Activated CD4-positive, alpha-beta T cell treated with anti-CD3 and anti-CD28 coated beads, Interleukin-2, amount 10 ng/mL, durations not matched to agents 7 days and 5 days (primary cell): ENCODE results near the gene SAMD10. TPM values are rescaled to one million over a fixed set of nuclear protein-coding genes. Genes with fewer than 3 reads are reported as not detected.

ENCODE experiments used
- CTCF ChIA-PET: fragments of 350-600 bp; sonication (Branson Sonifier 250); formaldehyde crosslinking; loops from one replicate; lab custom pipeline; 2021; ENCODE audit warnings: antibody characterized with exemption; lab: Charles Lee
- POLR2A ChIA-PET: fragments of 350-600 bp; sonication (Branson Sonifier 250); formaldehyde crosslinking; loops from one replicate; lab custom pipeline; 2021; ENCODE audit warnings: antibody characterized with exemption; lab: Charles Lee
- DNase-seq: peaks from one replicate; pipeline ENCODE4 v3.0.0-alpha.2; 2020
- H3K27ac Mint-ChIP-seq: one replicate; pipeline ENCODE4 v1.8.0; 2021; ENCODE audit warnings: mild to moderate bottlenecking, moderate library complexity, mixed read lengths
- H3K27me3 Mint-ChIP-seq: one replicate; pipeline ENCODE4 v1.8.0; 2021; ENCODE audit warnings: mixed read lengths
- H3K36me3 Mint-ChIP-seq: one replicate; pipeline ENCODE4 v1.8.0; 2021; ENCODE audit warnings: low read depth, mixed read lengths
- H3K4me1 Mint-ChIP-seq: one replicate; pipeline ENCODE4 v1.8.0; 2021; ENCODE audit warnings: mixed read lengths
- H3K4me3 Mint-ChIP-seq: one replicate; pipeline ENCODE4 v1.8.0; 2021; ENCODE audit warnings: mild to moderate bottlenecking, moderate library complexity, mixed read lengths
- H3K9me3 Mint-ChIP-seq: one replicate; pipeline ENCODE4 v1.8.0; 2021; ENCODE audit warnings: mixed read lengths
- total RNA-seq, 2 experiments: library from RNA; stranded (reverse); gene quantifications; one replicate each; pipeline ENCODE4 v1.2.3, GENCODE V29; 2021

The SAMD10 gene
- total RNA-seq, 2 experiments from 2014 or later = 16.3 to 17.2 TPM

- peaks cover 6% of the 10 kb centered on the region for H3K36me3 Mint-ChIP-seq
These were observed 22.3 kb downstream of the SAMD10 start for GRCh38 chr20:63957004-63957689.

DNA sequence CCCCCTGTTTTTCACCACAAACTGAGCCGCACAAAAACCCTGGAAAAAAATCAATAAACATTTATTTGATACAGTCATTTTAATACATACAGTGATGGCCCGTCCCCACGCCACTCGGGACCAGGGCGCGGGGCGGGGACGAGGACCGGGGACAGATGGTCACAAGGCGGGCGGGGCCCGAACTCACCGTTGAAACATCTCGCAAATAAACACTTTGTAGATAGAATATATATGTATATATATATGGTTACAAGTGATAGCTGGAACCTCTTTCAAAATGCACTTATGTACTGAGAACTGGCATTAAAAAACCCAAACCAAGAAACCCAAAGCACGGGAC is 22.8 kb downstream of the SAMD10 start:
- H3K27ac Mint-ChIP-seq = peak overlapping the region; percentile 86
- CTCF ChIA-PET = interaction anchor here (1.0 to 2.0 kb wide), 7 partner anchors 11 to 419 kb away, joined by 3 to 8 read pairs (median 5); partner anchors contain the start of genes PRPF6, PTK6 and SAMD10
- no peaks in the 10 kb centered on the region for H3K27me3 Mint-ChIP-seq
- DNase-seq = no peak
- peaks cover 5% of the 10 kb centered on the region for H3K36me3 Mint-ChIP-seq
- POLR2A ChIA-PET = interaction anchor here (0.6 to 0.7 kb wide), 2 partner anchors 21 to 516 kb away, joined by 3 read pairs; no protein-coding TSS in a partner anchor
- H3K4me1 Mint-ChIP-seq = peaks cover 40% of the 10 kb centered on the region
- peak overlapping the region; percentile 77 for H3K4me3 Mint-ChIP-seq
- no peaks in the 10 kb centered on the region for H3K9me3 Mint-ChIP-seq

More at GRCh38 chr20:63957004-63957689, 22.3 kb downstream of the SAMD10 start:
- H3K4me3 Mint-ChIP-seq = peak overlapping the region; percentile 65
- H3K27ac Mint-ChIP-seq = peak overlapping the region; percentile 87
- H3K4me1 Mint-ChIP-seq = peaks cover 37% of the 10 kb centered on the region
- no peaks in the 10 kb centered on the region for H3K9me3 Mint-ChIP-seq
- ChIA-PET POLR2A (interaction anchor here (0.6 kb wide), 1 partner anchor 80 kb away, joined by 3 read pairs; no protein-coding TSS in a partner anchor), CTCF (interaction anchor here (0.7 to 2.0 kb wide), 6 partner anchors 14 to 420 kb away, joined by 3 to 8 read pairs (median 4); partner anchors contain the start of gene PTK6)
- no peaks in the 10 kb centered on the region for H3K27me3 Mint-ChIP-seq
- DNase-seq = peak; percentile 70

DNA sequence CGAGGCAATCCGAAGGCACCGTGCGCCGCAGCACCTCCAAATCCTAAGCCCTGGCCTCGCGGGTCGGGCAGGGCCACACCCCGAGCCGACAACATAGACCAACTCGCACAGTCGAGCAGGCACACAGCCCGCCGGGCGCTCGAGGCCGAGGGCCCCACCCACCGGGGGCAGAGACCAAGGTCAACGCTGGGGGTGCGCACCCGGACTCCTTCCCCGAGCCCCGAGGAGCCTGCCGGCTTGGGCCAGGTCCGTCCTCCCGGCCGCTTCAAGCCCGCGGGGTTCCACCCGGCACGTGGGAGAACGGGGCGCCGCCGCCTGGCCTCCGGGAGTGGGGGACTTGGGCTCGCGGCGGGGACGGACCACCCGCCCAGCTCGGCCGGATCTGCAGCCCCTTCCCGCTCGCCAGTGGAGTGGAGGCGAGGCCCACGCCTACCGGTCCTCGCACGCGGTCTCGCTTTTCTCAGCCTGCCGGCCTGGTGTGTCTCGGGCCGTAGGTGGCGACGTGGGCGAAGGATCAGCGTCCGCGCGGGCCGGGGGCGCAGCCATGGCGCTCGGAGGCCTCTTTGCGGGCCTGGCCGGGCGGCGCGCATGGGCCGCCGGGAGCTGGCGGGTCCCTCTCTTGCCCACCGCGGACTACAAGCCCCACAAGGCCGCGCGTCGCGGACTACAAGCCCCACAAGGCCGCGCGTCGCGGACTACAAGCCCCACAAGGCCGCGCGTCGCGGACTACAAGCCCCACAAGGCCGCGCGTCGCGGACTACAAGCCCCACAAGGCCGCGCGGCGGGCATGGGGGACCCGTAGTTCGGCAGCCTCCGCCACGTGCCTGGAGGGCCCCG is 23.4 kb downstream of the SAMD10 start, which contains the start of gene UCKL1:
TSS of gene UCKL1 (minus strand) at position 590 of the 837 bp plus-strand sequence. CDS start at position 546, 44 bp downstream.
- POLR2A ChIA-PET = interaction anchor here (0.6 to 0.7 kb wide), 2 partner anchors 22 to 516 kb away, joined by 3 read pairs; no protein-coding TSS in a partner anchor

DNA sequence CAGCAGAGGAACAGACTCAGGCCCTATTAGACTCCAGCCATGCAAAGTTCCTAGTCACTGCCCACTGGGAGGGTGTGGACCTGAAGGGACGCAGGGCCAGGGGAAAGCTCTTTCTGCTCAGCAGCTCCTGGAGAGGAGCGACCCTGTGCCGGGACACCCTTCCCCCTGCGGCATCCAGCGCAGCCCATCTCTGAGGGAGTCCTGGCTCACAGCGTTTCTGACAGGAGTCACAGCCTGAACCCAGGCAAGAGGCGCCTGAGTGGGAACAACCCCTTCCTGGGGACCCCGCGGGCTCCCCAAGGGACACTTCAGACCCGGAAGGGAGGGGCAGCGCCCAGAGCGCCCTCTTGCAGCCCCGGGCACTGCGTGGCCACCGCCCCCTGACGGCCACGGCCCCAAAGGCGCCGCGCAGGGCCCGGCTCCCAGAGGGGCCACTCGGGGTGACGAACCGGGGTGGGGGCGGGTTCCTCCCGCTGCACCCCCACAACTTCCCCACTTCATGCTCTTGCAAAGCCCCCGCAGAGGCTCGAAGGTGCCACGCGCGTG is 24.1 kb downstream of the SAMD10 start:
- Mint-ChIP-seq H3K9me3 (no peaks in the 10 kb centered on the region), H3K27me3 (no peaks in the 10 kb centered on the region), H3K27ac (peak overlapping the region; percentile 83), H3K36me3 (peaks cover 3% of the 10 kb centered on the region), H3K4me1 (peaks cover 42% of the 10 kb centered on the region), H3K4me3 (peak overlapping the region; percentile 79)
- ChIA-PET POLR2A (no interaction called here), CTCF (interaction anchor here (0.6 to 1.2 kb wide), 4 partner anchors 13 to 161 kb away, joined by 3 read pairs; no protein-coding TSS in a partner anchor)
- peak; percentile 42 for DNase-seq

More for the DNA sequence above, 23.4 kb downstream of the SAMD10 start, which contains the start of gene UCKL1:
- Mint-ChIP-seq H3K27ac (peak within 1 kb of the TSS; percentile 87), H3K27me3 (no peaks in the 10 kb centered on the region), H3K4me3 (peak within 1 kb of the TSS; percentile 79), H3K4me1 (peaks cover 42% of the 10 kb centered on the region), H3K36me3 (peaks cover 3% of the 10 kb centered on the region), H3K9me3 (no peaks in the 10 kb centered on the region)
- peak; percentile 91 for DNase-seq
- CTCF ChIA-PET = interaction anchor here (1.0 to 2.0 kb wide), 7 partner anchors 12 to 419 kb away, joined by 3 to 8 read pairs (median 5); partner anchors contain the start of genes PRPF6, PTK6 and SAMD10

DNA sequence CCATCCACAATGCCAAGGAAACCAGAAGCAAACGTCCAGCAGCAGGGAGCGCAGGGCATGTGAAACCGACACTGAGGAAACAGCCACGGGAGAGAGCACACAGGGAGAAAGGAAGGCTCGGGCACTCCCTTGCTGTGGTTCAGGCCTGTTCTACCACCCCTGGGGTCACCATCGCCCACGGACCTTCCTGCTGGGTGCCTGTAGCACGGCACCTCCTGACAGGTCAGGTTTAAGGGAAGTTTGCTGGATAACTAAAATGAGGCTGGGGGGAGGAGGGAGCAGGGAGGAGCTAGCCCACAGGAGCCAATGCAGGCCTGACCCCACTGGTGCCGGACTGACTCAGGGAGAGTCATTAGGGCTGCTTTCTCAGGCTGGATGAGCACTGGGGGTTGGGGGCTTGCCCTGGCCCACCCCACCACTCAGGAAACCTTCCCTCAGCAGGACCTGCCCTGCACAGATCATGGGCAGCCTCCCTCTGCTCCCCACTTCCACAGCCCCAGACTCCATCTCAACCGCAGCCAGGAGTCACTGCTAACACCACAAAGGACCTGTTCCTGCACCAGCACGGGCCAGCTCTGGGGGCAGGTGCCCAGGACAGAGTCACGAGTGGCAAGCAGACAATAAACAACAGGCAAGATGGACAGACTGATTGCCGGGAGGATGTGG is 25.5 kb downstream of the SAMD10 start:
- no peak overlapping the region for H3K27ac Mint-ChIP-seq
- no peaks in the 10 kb centered on the region for H3K9me3 Mint-ChIP-seq
- ChIA-PET CTCF (interaction anchor here (0.7 to 1.6 kb wide), 3 partner anchors 27 to 187 kb away, joined by 3 read pairs; partner anchors contain the start of gene PRPF6), POLR2A (no interaction called here)
- H3K27me3 Mint-ChIP-seq = no peaks in the 10 kb centered on the region
- H3K4me3 Mint-ChIP-seq = peak overlapping the region; percentile 79
- H3K36me3 Mint-ChIP-seq = peaks cover 3% of the 10 kb centered on the region
- H3K4me1 Mint-ChIP-seq = peaks cover 54% of the 10 kb centered on the region
- no peak for DNase-seq

GRCh38 chr20:63952769-63953168 is 26.7 kb downstream of the SAMD10 start:
- H3K27me3 Mint-ChIP-seq = no peaks in the 10 kb centered on the region
- H3K27ac Mint-ChIP-seq = no peak overlapping the region
- no peaks in the 10 kb centered on the region for H3K9me3 Mint-ChIP-seq
- peaks cover 5% of the 10 kb centered on the region for H3K36me3 Mint-ChIP-seq
- ChIA-PET POLR2A (no interaction called here), CTCF (interaction anchor here (0.7 to 1.6 kb wide), 4 partner anchors 10 to 186 kb away, joined by 3 to 7 read pairs (median 4); partner anchors contain the start of gene SAMD10)
- peaks cover 58% of the 10 kb centered on the region for H3K4me1 Mint-ChIP-seq
- no peak for DNase-seq
- no peak overlapping the region for H3K4me3 Mint-ChIP-seq

GRCh38 chr20:63952210-63952535 is 27.3 kb downstream of the SAMD10 start:
- peaks cover 58% of the 10 kb centered on the region for H3K4me1 Mint-ChIP-seq
- ChIA-PET CTCF (interaction anchor here (1.4 to 1.6 kb wide), 3 partner anchors 9 to 86 kb away, joined by 3 to 7 read pairs (median 4); partner anchors contain the start of gene SAMD10), POLR2A (no interaction called here)
- H3K4me3 Mint-ChIP-seq = no peak overlapping the region
- no peak for DNase-seq
- H3K27me3 Mint-ChIP-seq = no peaks in the 10 kb centered on the region
- H3K9me3 Mint-ChIP-seq = no peaks in the 10 kb centered on the region
- H3K27ac Mint-ChIP-seq = no peak overlapping the region
- H3K36me3 Mint-ChIP-seq = peaks cover 5% of the 10 kb centered on the region

GRCh38 chr20:63951398-63952209 is 27.8 kb downstream of the SAMD10 start:
- Mint-ChIP-seq H3K27me3 (no peaks in the 10 kb centered on the region), H3K4me1 (peaks cover 60% of the 10 kb centered on the region), H3K27ac (peak overlapping the region; percentile 9), H3K36me3 (peaks cover 5% of the 10 kb centered on the region), H3K9me3 (no peaks in the 10 kb centered on the region), H3K4me3 (no peak overlapping the region)
- POLR2A ChIA-PET = no interaction called here
- DNase-seq = no peak
- CTCF ChIA-PET = interaction anchor here (1.0 to 1.5 kb wide), 3 partner anchors 9 to 414 kb away, joined by 4 to 7 read pairs (median 5); partner anchors contain the start of genes PTK6 and SAMD10

DNA sequence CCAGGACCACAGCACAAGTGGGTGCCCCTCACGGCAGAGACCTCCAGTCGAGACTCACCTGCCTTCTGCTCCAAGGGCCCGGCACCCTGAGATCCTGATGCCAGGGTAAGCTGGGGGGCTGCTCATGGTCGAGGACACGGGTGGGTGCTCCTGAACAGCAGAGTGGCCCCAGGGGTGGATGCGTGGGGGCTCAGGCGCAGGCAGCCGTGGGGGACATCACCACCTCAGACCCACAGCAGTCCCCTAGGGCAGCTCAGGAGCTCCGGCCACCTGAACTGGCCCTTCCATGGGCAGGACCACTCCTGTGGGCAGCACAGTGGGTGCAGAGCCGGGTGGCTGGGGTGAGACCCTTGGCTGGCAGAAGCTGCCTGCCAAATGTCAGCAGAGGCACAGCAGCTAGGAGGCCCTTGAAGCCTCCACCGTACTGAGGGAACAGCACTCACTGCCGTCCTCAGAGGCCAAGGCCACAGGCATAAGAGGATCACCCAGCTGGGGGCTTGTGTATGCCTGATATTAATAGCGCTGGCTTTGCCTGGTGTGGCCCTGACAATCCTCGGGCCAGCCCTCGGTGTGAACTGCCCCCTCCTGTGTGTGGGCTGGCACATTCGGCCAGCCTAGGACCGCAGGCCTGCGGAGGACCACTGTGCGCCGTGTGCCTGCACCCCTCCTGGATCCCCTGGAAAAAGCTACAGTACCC is 28.6 kb downstream of the SAMD10 start:
- no peaks in the 10 kb centered on the region for H3K9me3 Mint-ChIP-seq
- no peak overlapping the region for H3K4me3 Mint-ChIP-seq
- H3K36me3 Mint-ChIP-seq = peaks cover 5% of the 10 kb centered on the region
- H3K27ac Mint-ChIP-seq = no peak overlapping the region
- no peak for DNase-seq
- CTCF ChIA-PET = interaction anchor here (1.0 kb wide), 1 partner anchor 414 kb away, joined by 5 read pairs; the partner anchor contains the start of gene PTK6
- peaks cover 60% of the 10 kb centered on the region for H3K4me1 Mint-ChIP-seq
- no peaks in the 10 kb centered on the region for H3K27me3 Mint-ChIP-seq
- POLR2A ChIA-PET = no interaction called here

DNA sequence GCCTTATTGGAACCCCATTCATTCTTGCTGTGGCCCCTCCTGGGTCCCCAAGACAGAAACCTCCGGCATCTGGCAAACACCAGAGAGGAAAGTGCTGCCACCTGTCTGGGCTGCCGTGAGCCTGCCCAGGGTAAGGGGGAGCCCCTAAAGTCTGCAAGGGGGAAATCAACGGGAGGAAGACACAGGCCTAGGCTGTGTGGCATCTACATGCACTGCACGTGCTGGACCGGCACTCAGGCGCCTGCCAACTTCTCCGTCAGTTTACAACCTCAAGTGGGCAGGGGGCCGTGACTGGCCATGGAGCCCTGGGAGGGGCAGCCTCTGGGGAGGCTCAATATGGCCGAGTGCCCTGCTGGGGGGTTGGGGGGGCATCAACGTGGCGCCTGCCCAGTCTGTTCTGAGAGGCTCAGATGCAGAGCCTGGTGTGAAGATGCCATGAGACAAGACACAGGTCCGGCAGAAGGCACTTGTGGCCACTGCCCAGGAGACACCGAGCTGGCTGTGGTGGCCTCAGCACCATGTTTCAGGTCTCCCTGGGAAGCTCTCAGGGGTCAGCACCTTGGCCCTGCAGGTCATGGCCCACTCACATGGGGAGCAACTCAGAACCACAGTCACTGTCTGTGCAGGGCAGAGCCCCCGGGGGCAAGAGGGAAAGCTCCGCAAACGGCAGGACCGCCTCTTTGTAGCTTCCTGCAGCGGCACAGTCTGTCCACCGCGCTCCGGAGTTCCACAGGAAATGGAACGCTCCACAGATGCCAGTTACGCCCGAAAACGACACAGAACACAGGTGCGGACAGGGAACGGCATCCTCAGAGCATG is 31.6 kb downstream of the SAMD10 start:
- POLR2A ChIA-PET = no interaction called here
- H3K9me3 Mint-ChIP-seq = no peaks in the 10 kb centered on the region
- H3K27me3 Mint-ChIP-seq = no peaks in the 10 kb centered on the region
- H3K27ac Mint-ChIP-seq = peak overlapping the region; percentile 86
- peaks cover 9% of the 10 kb centered on the region for H3K36me3 Mint-ChIP-seq
- peaks cover 49% of the 10 kb centered on the region for H3K4me1 Mint-ChIP-seq
- H3K4me3 Mint-ChIP-seq = peak overlapping the region; percentile 67
- CTCF ChIA-PET = interaction anchor here (1.0 kb wide), 1 partner anchor 109 kb away, joined by 3 read pairs; no protein-coding TSS in a partner anchor
- DNase-seq = peak; percentile 57
